ENCODE measurements around the gene CYP4F3. TPM values are rescaled to one million over a fixed set of nuclear protein-coding genes. Genes with fewer than 3 reads are reported as not detected.

Gene CYP4F3
- total RNA-seq, 2 experiments from 2014 or later, result not detected

DNA sequence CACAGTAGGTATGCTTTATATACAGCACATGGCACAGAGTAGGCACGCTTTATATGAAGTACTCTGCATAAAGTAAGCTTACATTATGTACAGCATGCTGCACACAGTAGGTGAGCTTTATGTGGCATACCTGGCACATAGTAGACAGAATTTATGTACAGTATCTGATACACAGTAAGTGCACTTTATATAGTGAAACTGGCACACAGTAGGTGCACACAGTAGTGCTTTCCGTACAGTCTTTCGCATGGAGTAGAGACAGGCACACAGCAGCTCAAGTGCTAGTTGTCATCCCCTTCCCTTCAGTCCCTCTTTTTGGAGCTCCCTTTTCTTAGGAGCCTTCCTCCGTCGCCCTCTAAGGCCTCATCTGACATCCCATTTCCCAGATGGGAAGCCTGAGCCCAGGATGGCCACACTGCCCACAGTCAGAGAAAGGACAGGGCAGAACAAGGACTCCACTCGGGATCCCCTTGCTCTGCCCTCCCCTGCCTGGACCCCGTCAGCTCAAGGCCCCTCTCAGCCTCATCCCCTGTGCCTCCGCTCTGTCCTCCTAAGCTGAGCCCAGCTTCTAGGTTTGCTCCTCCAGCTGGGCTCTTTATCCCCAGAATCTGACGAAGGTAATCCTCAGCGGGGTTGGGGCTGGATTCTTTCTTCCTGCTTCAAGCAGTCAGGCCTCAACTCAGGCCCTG lies 31.3 kb downstream of the CYP4F3 start:
- no peak for TF ChIP-seq CTCF (conservative IDR thresholded peaks at IDR 0.05; ENCODE audit: low read length)
- Histone ChIP-seq H3K27ac (ENCODE audit: low read depth, low read length, poor library complexity, severe bottlenecking) (no peak overlapping the region), H3K4me1 (ENCODE audit: insufficient read depth, low read length, poor library complexity, severe bottlenecking) (no peaks in the 10 kb centered on the region), H4K20me1 (ENCODE audit: insufficient read depth, low read length) (no peaks in the 10 kb centered on the region), H3K4me2 (ENCODE audit: low read length) (no peak overlapping the region), H3K9me2 (ENCODE audit: insufficient read depth, low read length) (no peaks in the 10 kb centered on the region), H3K9me3 (ENCODE audit: low read length) (no peaks in the 10 kb centered on the region), H2AFZ (ENCODE audit: low read length) (no peak overlapping the region), H3K79me2 (ENCODE audit: insufficient read depth, low read depth, low read length) (no peaks in the 10 kb centered on the region), H3K36me3 (ENCODE audit: insufficient read depth, low read length) (no peaks in the 10 kb centered on the region), H3K4me3 (ENCODE audit: low read depth, low read length, poor library complexity, severe bottlenecking) (no peak overlapping the region)
- intact Hi-C loops (cut with micrococcal nuclease; ENCODE audit: unreplicated experiment), result no loop called here
- BruUV-seq (replicated peaks), result no TSS peak
- POLR2A ChIA-PET, result no interaction called here
- CTCF ChIA-PET (ENCODE audit: unreplicated experiment), result no interaction called here
- no peak for DNase-seq (ENCODE audit: low spot score)

- ChIA-PET POLR2A (no interaction called here), CTCF (ENCODE audit: unreplicated experiment) (no interaction called here)
- Histone ChIP-seq H4K20me1 (ENCODE audit: insufficient read depth, low read length) (no peaks in the 10 kb centered on the region), H3K27ac (ENCODE audit: low read depth, low read length, poor library complexity, severe bottlenecking) (no peak within 1 kb of the TSS), H3K36me3 (ENCODE audit: insufficient read depth, low read length) (no peaks in the 10 kb centered on the region), H3K79me2 (ENCODE audit: insufficient read depth, low read depth, low read length) (no peaks in the 10 kb centered on the region), H2AFZ (ENCODE audit: low read length) (no peak within 1 kb of the TSS), H3K9me2 (ENCODE audit: insufficient read depth, low read length) (no peaks in the 10 kb centered on the region), H3K4me3 (ENCODE audit: low read depth, low read length, poor library complexity, severe bottlenecking) (no peak within 1 kb of the TSS), H3K4me1 (ENCODE audit: insufficient read depth, low read length, poor library complexity, severe bottlenecking) (no peaks in the 10 kb centered on the region), H3K9me3 (ENCODE audit: low read length) (no peaks in the 10 kb centered on the region), H3K4me2 (ENCODE audit: low read length) (no peak within 1 kb of the TSS)
- BruUV-seq (replicated peaks), result no TSS peak
- TF ChIP-seq CTCF (conservative IDR thresholded peaks at IDR 0.05; ENCODE audit: low read length) (no peak), EZH2phosphoT487 (IDR thresholded peaks at IDR 0.05; ENCODE audit: borderline replicate concordance, low read depth, low read length) (no peak)
- DNase-seq (ENCODE audit: low spot score), result no peak
- intact Hi-C loops (cut with micrococcal nuclease; ENCODE audit: unreplicated experiment), result no loop called here
These were observed 32.0 kb downstream of the CYP4F3 start, which contains the start of gene CYP4F12 for GRCh38 chr19:15672580-15673175. CYP4F12 (plus strand) TSS chr19:15673087; CDS start chr19:15673530, 443 bp downstream.

DNA sequence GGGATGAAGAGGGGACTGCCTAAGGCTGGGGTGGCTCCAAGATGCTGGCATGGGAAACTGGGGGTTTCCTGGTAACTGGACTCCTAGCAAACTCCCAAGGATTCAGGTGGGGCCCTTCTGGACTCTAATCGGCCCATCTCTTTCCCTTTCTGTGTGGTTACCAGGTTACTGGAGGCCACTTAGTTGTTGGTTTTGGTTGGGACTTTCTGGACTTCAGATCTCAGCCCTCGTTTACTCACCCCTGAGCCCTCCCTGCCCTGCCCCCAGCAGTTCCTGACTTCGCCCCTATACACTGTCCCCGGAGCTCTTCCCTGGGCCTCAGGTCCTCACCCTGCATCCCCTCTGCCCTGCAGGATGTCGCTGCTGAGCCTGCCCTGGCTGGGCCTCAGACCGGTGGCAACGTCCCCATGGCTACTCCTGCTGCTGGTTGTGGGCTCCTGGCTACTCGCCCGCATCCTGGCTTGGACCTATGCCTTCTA lies 32.5 kb downstream of the CYP4F3 start:
- no peaks in the 10 kb centered on the region for H3K79me2 ChIP-seq (ENCODE audit: insufficient read depth, low read depth, low read length)
- H3K27ac ChIP-seq (ENCODE audit: low read depth, low read length, poor library complexity, severe bottlenecking), result no peak overlapping the region
- H2AFZ ChIP-seq (ENCODE audit: low read length), result no peak overlapping the region
- DNase-seq (ENCODE audit: low spot score), result no peak
- no peaks in the 10 kb centered on the region for H3K36me3 ChIP-seq (ENCODE audit: insufficient read depth, low read length)
- H3K9me2 ChIP-seq (ENCODE audit: insufficient read depth, low read length), result no peaks in the 10 kb centered on the region
- POLR2A ChIA-PET, result no interaction called here
- H3K4me3 ChIP-seq (ENCODE audit: low read depth, low read length, poor library complexity, severe bottlenecking), result no peak overlapping the region
- no peaks in the 10 kb centered on the region for H4K20me1 ChIP-seq (ENCODE audit: insufficient read depth, low read length)
- H3K4me2 ChIP-seq (ENCODE audit: low read length), result no peak overlapping the region
- intact Hi-C loops (cut with micrococcal nuclease; ENCODE audit: unreplicated experiment), result no loop called here
- CTCF ChIA-PET (ENCODE audit: unreplicated experiment), result no interaction called here
- TF ChIP-seq CTCF (conservative IDR thresholded peaks at IDR 0.05; ENCODE audit: low read length) (no peak), EZH2phosphoT487 (IDR thresholded peaks at IDR 0.05; ENCODE audit: borderline replicate concordance, low read depth, low read length) (no peak)
- H3K4me1 ChIP-seq (ENCODE audit: insufficient read depth, low read length, poor library complexity, severe bottlenecking), result no peaks in the 10 kb centered on the region
- no TSS peak for BruUV-seq (replicated peaks)
- H3K9me3 ChIP-seq (ENCODE audit: low read length), result no peaks in the 10 kb centered on the region

Measured in OCI-LY7 (cell line).